HCT116 (cell line): ENCODE data around the gene PYGB. TPM values are rescaled to one million over a fixed set of nuclear protein-coding genes. Genes with fewer than 3 reads are reported as not detected.

Experiments
- ATAC-seq: fragments of 200-7000 bp; cut with Tn5 transposase; 2 replicates; pipeline ENCODE4 v1.9.1; 2020; ENCODE audit warnings: mild to moderate bottlenecking, moderate library complexity
- BruUV-seq: library from RNA; stranded (reverse); fragments of 400-500 nt; replicated peaks from 2 replicates; lab custom pipeline; 2021; lab: Mats Ljungman, UMichigan
- CTCF ChIA-PET: fragments of 300-600 bp; sonication (Branson Sonifier 250); formaldehyde crosslinking; loops from one replicate; lab custom pipeline; 2021; ENCODE audit warnings: antibody characterized with exemption; lab: Charles Lee
- POLR2A ChIA-PET: fragments of 300-600, 350-600 bp; sonication (Branson Sonifier 250); formaldehyde crosslinking; loops from one replicate; lab custom pipeline; 2021; ENCODE audit warnings: antibody characterized with exemption; lab: Charles Lee
- RAD21 ChIA-PET, 2 experiments: fragments of 300-600 bp; sonication (Branson Sonifier 250); formaldehyde crosslinking; loops; one replicate each; lab custom pipeline; 2023; ENCODE audit warnings: low total read pairs in 2 of 2; ENCODE audit not compliant: uncharacterized antibody in 2 of 2, unreplicated experiment in 2 of 2, low non-redundant PET in 1 of 2; lab: Charles Lee
- DNase-seq: peaks from one replicate; pipeline ENCODE4 v3.0.0-alpha.2; 2010; ENCODE audit warnings: low read depth, low spot score
- H2AFZ ChIP-seq: fragments of 200-600 bp; shearing (Covaris generic), sonication (generic); 2 replicates; pipeline ENCODE4 v1.6.1; 2017; ENCODE audit warnings: low read depth, mixed run types, mixed read lengths, antibody characterized with exemption, low read length; ENCODE audit not compliant: poor library complexity, severe bottlenecking
- H3K27ac ChIP-seq: 2 replicates; pipeline ENCODE4 v1.5.1; 2012; ENCODE audit warnings: low read depth, low read length
- H3K27me3 ChIP-seq: fragments of 200-600 bp; sonication (generic); 2 replicates; pipeline ENCODE4 v1.6.1; 2016; ENCODE audit warnings: mixed run types, low read length, mixed read lengths; ENCODE audit not compliant: insufficient read depth
- H3K36me3 ChIP-seq, 2 experiments: fragments of 200-500 bp in 1 of 2; fragments of 200-600 bp in 1 of 2; sonication (Bioruptor generic) in 1 of 2; sonication (generic) in 1 of 2; 2 replicates each; pipeline versions ENCODE4 v1.5.1 to v1.6.1; 2014 to 2016; ENCODE audit warnings: low read length in 2 of 2, inconsistent platforms in 1 of 2, mixed read lengths in 1 of 2, mixed run types in 1 of 2; ENCODE audit not compliant: insufficient read depth in 2 of 2, control insufficient read depth in 1 of 2
- H3K4me1 ChIP-seq, 2 experiments: fragments of 200-600 bp in 1 of 2; sonication (generic) in 1 of 2; 2 replicates each; pipeline versions ENCODE4 v1.5.1 to v1.6.1; 2012 to 2017; ENCODE audit warnings: low read length in 2 of 2, inconsistent platforms in 1 of 2, mild to moderate bottlenecking in 1 of 2, mixed read lengths in 1 of 2, mixed run types in 1 of 2, moderate library complexity in 1 of 2; ENCODE audit not compliant: insufficient read depth in 2 of 2, control insufficient read depth in 1 of 2
- H3K4me2 ChIP-seq: fragments of 200-600 bp; sonication (generic); 2 replicates; pipeline ENCODE4 v1.6.1; 2017; ENCODE audit warnings: mixed run types, low read length, mixed read lengths
- H3K4me3 ChIP-seq, 2 experiments: fragments of 200-600 bp in 1 of 2; sonication (generic) in 1 of 2; replicated peaks in 1 of 2; 2 replicates each; pipeline ENCODE4 v1.5.1; 2011 to 2016; ENCODE audit warnings: low read length in 2 of 2, control low read depth in 1 of 2, low read depth in 1 of 2, mild to moderate bottlenecking in 1 of 2, mixed read lengths in 1 of 2, mixed run types in 1 of 2
- H3K79me2 ChIP-seq: fragments of 200-600 bp; sonication (generic); 2 replicates; pipeline ENCODE4 v1.6.1; 2017; ENCODE audit warnings: mild to moderate bottlenecking, mixed run types, low read length, moderate library complexity, mixed read lengths; ENCODE audit not compliant: insufficient read depth
- H3K9ac ChIP-seq: fragments of 200-600 bp; sonication (generic); 2 replicates; pipeline ENCODE4 v1.6.1; 2016; ENCODE audit warnings: low read length, mixed read lengths
- H3K9me2 ChIP-seq: fragments of 200-600 bp; sonication (generic), shearing (Covaris generic); 2 replicates; pipeline ENCODE4 v1.6.1; 2017; ENCODE audit warnings: mixed run types, mild to moderate bottlenecking, moderate library complexity; ENCODE audit not compliant: insufficient read depth
- H3K9me3 ChIP-seq, 2 experiments: fragments of 200-500 bp in 1 of 2; fragments of 200-600 bp in 1 of 2; sonication (Bioruptor generic) in 1 of 2; sonication (generic) in 1 of 2; 2 replicates each; pipeline ENCODE4 v1.6.1; 2014 to 2017; ENCODE audit warnings: low read length in 2 of 2, mixed read lengths in 2 of 2, inconsistent platforms in 1 of 2, low read depth in 1 of 2, mild to moderate bottlenecking in 1 of 2, mixed run types in 1 of 2, moderate library complexity in 1 of 2; ENCODE audit not compliant: control insufficient read depth in 1 of 2, insufficient read depth in 1 of 2
- H4K20me1 ChIP-seq: fragments of 200-600 bp; sonication (generic), shearing (Covaris generic); 2 replicates; pipeline ENCODE4 v1.6.1; 2017; ENCODE audit warnings: mixed run types, mild to moderate bottlenecking, moderate library complexity; ENCODE audit not compliant: insufficient read depth
- CTCF ChIP-seq, 3 experiments: fragments of 200-600 bp in 1 of 3; sonication (generic) in 1 of 3; IDR thresholded peaks in 2 of 3; conservative IDR thresholded peaks in 1 of 3; 2 replicates each; pipeline ENCODE4 v1.5.1; 2012 to 2017; ENCODE audit warnings: low read depth in 2 of 3, low read length in 2 of 3, antibody characterized with exemption in 1 of 3, borderline replicate concordance in 1 of 3, control low read depth in 1 of 3, mild to moderate bottlenecking in 1 of 3, mixed read lengths in 1 of 3, mixed run types in 1 of 3, moderate library complexity in 1 of 3; ENCODE audit not compliant: insufficient read depth in 1 of 3
- EGR1 ChIP-seq: IDR thresholded peaks from 2 replicates; pipeline ENCODE4 v1.6.1; 2012; ENCODE audit warnings: low read depth
- ELF1 ChIP-seq: IDR thresholded peaks from 2 replicates; pipeline ENCODE4 v1.6.1; 2012; ENCODE audit warnings: low read depth, borderline replicate concordance
- EZH2 ChIP-seq: fragments of 200-600 bp; sonication (generic); IDR thresholded peaks from 2 replicates; pipeline ENCODE4 v1.6.1; 2017; ENCODE audit warnings: antibody characterized with exemption, mixed run types
- FOSL1 ChIP-seq: IDR thresholded peaks from 2 replicates; pipeline ENCODE4 v1.6.1; 2012; ENCODE audit warnings: low read depth
- MAX ChIP-seq: IDR thresholded peaks from 2 replicates; pipeline ENCODE4 v1.6.1; 2012
- REST ChIP-seq: IDR thresholded peaks from 2 replicates; pipeline ENCODE4 v1.6.1; 2012; ENCODE audit warnings: low read depth
- SP1 ChIP-seq: IDR thresholded peaks from 2 replicates; pipeline ENCODE4 v1.6.1; 2012; ENCODE audit warnings: low read depth
- SRF ChIP-seq: IDR thresholded peaks from 2 replicates; pipeline ENCODE4 v1.6.1; 2012; ENCODE audit warnings: low read depth
- ZFX ChIP-seq: fragments of 450-650 bp; IDR thresholded peaks from 2 replicates; pipeline ENCODE4 v1.6.1; 2017
- ZNF274 ChIP-seq: fragments of 200-500 bp; sonication (Bioruptor generic); IDR thresholded peaks from 2 replicates; pipeline ENCODE4 v1.6.1; 2014; ENCODE audit warnings: mild to moderate bottlenecking, low read depth, low read length, inconsistent platforms
- intact Hi-C: fragments of 100-400 bp; cut with micrococcal nuclease; formaldehyde crosslinking; loops from 2 replicates; pipeline ENCODE4 v1.10.0; 2022
- total RNA-seq: library from RNA; stranded (reverse); gene quantifications from one replicate; pipeline ENCODE4 v1.2.1, GENCODE V29; 2021; ENCODE audit not compliant: unreplicated experiment
- TF ChIP-seq, protein P1 (sequence below): IDR thresholded peaks from 2 replicates; pipeline ENCODE4 v1.6.1; 2011; ENCODE audit warnings: mild to moderate bottlenecking, low read length, moderate library complexity; ENCODE audit not compliant: insufficient replicate concordance; ENCODE audit errors: extremely low read depth

Gene PYGB
- total RNA-seq, 1 experiment from 2014 or later: 87.8 TPM

- ChIA-PET POLR2A (no interaction called here), RAD21 (no interaction called here), CTCF (no interaction called here)
- Histone ChIP-seq H4K20me1 (no peaks in the 10 kb centered on the region), H3K79me2 (no peaks in the 10 kb centered on the region), H3K9ac (no peak overlapping the region), H3K9me3 (no peaks in the 10 kb centered on the region), H2AFZ (no peak overlapping the region), H3K4me1 (no peaks in the 10 kb centered on the region), H3K4me2 (no peak overlapping the region), H3K27me3 (no peaks in the 10 kb centered on the region), H3K27ac (no peak overlapping the region), H3K4me3 (no peak overlapping the region), H3K9me2 (no peaks in the 10 kb centered on the region), H3K36me3 (peaks cover 0 to 6% of the 10 kb centered on the region in 2 experiments; a peak in 2 of 4 replicates)
- BruUV-seq: no TSS peak
- ATAC-seq (no peak), DNase-seq (no peak)
- TF ChIP-seq ELF1: no peak
- no peak for TF ChIP-seq ZNF274
- no peak for TF ChIP-seq REST
- no peak for TF ChIP-seq EGR1
- TF ChIP-seq MAX: no peak
- TF ChIP-seq EZH2: no peak
- TF ChIP-seq, protein P1, sequence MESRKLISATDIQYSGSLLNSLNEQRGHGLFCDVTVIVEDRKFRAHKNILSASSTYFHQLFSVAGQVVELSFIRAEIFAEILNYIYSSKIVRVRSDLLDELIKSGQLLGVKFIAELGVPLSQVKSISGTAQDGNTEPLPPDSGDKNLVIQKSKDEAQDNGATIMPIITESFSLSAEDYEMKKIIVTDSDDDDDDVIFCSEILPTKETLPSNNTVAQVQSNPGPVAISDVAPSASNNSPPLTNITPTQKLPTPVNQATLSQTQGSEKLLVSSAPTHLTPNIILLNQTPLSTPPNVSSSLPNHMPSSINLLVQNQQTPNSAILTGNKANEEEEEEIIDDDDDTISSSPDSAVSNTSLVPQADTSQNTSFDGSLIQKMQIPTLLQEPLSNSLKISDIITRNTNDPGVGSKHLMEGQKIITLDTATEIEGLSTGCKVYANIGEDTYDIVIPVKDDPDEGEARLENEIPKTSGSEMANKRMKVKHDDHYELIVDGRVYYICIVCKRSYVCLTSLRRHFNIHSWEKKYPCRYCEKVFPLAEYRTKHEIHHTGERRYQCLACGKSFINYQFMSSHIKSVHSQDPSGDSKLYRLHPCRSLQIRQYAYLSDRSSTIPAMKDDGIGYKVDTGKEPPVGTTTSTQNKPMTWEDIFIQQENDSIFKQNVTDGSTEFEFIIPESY: no peak
- TF ChIP-seq SP1: no peak
- no peak for TF ChIP-seq ZFX
- TF ChIP-seq SRF: no peak
- TF ChIP-seq FOSL1: no peak
- no peak for TF ChIP-seq CTCF (IDR thresholded peaks at IDR 0.05 in 2 of 3, conservative IDR thresholded peaks at IDR 0.05 in 1 of 3; ENCODE audit: borderline replicate concordance in 1 of 3, insufficient read depth in 1 of 3, low read depth in 2 of 3, low read length in 2 of 3)
- intact Hi-C loops: no loop called here
These were observed 30.9 kb downstream of the PYGB start for GRCh38 chr20:25278636-25279361.
